DMS114 treated with DMSO at 0.1 percent for 48 hours (cell line): Measurements from ENCODE around the gene HYDIN.
"Not testable (repeated sequence)": the region's sequence is repeated elsewhere in the genome, so short reads cannot be mapped to it uniquely, and the experiment has no call there.

ENCODE experiments used
- DNase-seq: peaks from one replicate; lab custom pipeline; 2025; ENCODE audit not compliant: unreplicated experiment; lab: John Stamatoyannopoulos, UW

The HYDIN gene

GRCh38 chr16:70882311-70882710 is 348.2 kb downstream of the HYDIN start:
- DNase-seq, result not testable (repeated sequence)

- not testable (repeated sequence) for DNase-seq
Measured at GRCh38 chr16:70877895-70878294, 352.6 kb downstream of the HYDIN start.

GRCh38 chr16:70876442-70876841 is 354.1 kb downstream of the HYDIN start:
- DNase-seq, result not testable (repeated sequence)

- not testable (repeated sequence) for DNase-seq
Measured at GRCh38 chr16:70864698-70865097, 365.8 kb downstream of the HYDIN start.

- DNase-seq, result not testable (repeated sequence)
Measured at GRCh38 chr16:70861996-70862395, 368.5 kb downstream of the HYDIN start.

- DNase-seq, result not testable (repeated sequence)
Measured at GRCh38 chr16:70851299-70851698, 379.2 kb downstream of the HYDIN start.

- DNase-seq, result not testable (repeated sequence)
Measured at GRCh38 chr16:70823498-70824118, 406.9 kb downstream of the HYDIN start.

- not testable (repeated sequence) for DNase-seq
Measured at GRCh38 chr16:70822734-70823133, 407.8 kb downstream of the HYDIN start.

- DNase-seq, result not testable (repeated sequence)
Measured at GRCh38 chr16:70818088-70818487, 412.4 kb downstream of the HYDIN start.

GRCh38 chr16:70809392-70810060 is 421.0 kb downstream of the HYDIN start:
- DNase-seq, result no peak

- DNase-seq, result peak; percentile 11
Measured at GRCh38 chr16:70808371-70808770, 422.2 kb downstream of the HYDIN start.

- no peak for DNase-seq
Measured at GRCh38 chr16:70805787-70806186, 424.7 kb downstream of the HYDIN start.

GRCh38 chr16:70805380-70805779 is 425.1 kb downstream of the HYDIN start:
- no peak for DNase-seq

- no peak for DNase-seq
Measured at GRCh38 chr16:70804734-70805169, 425.8 kb downstream of the HYDIN start.

- no peak for DNase-seq
Measured at GRCh38 chr16:70804153-70804733, 426.3 kb downstream of the HYDIN start.

GRCh38 chr16:70803319-70803718 is 427.2 kb downstream of the HYDIN start:
- DNase-seq, result no peak

GRCh38 chr16:70801611-70802010 is 428.9 kb downstream of the HYDIN start:
- no peak for DNase-seq

GRCh38 chr16:70800781-70801480 is 429.6 kb downstream of the HYDIN start, which contains the start of gene VAC14:
TSS of gene VAC14 (minus strand) at chr16:70801158. CDS start at chr16:70800900, 258 bp downstream.
- DNase-seq, result peak; percentile 87

GRCh38 chr16:70800311-70800710 is 430.2 kb downstream of the HYDIN start:
- DNase-seq, result no peak

- no peak for DNase-seq
Measured at GRCh38 chr16:70796301-70796700, 434.2 kb downstream of the HYDIN start.

GRCh38 chr16:70795296-70795912 is 435.1 kb downstream of the HYDIN start:
- no peak for DNase-seq
